Stomach (tissue), 9 donors: ENCODE data around the gene CLDN3. TPM values are rescaled to one million over a fixed set of nuclear protein-coding genes. Genes with fewer than 3 reads are reported as not detected.
A peak's percentile ranks its signal among the peaks of the same experiment; 100 is the strongest.

ENCODE experiments used
- DNase-seq, 2 donors: peaks; one replicate each; pipeline versions ENCODE4 v3.0.0 to v3.0.0-alpha.2; 2013 to 2019
- H3K27ac ChIP-seq, 5 donors: fragments of 200-600 bp in 4 of 5; sonication (generic) in 4 of 5; one replicate each; pipeline ENCODE4 v1.5.1; 2013 to 2019; ENCODE audit warnings: mild to moderate bottlenecking in 1 of 5, moderate library complexity in 1 of 5
- H3K27me3 ChIP-seq, 3 donors: fragments of 200-600 bp; sonication (generic); one replicate each; pipeline ENCODE4 v1.5.1; 2017 to 2019; ENCODE audit warnings: mixed run types in 1 of 3
- H3K36me3 ChIP-seq, 4 donors: fragments of 200-600 bp; sonication (generic); 1 replicate in 3 of 4; 2 replicates in 1 of 4; pipeline ENCODE4 v1.5.1; 2016 to 2019
- H3K4me1 ChIP-seq, 4 donors: fragments of 200-600 bp; sonication (generic); one replicate each; pipeline ENCODE4 v1.5.1; 2016 to 2019
- H3K4me3 ChIP-seq, 4 donors: fragments of 200-600 bp; sonication (generic) in 3 of 4; one replicate each; pipeline ENCODE4 v1.5.1; 2016 to 2019; ENCODE audit warnings: mild to moderate bottlenecking in 1 of 4
- H3K9me3 ChIP-seq, 4 donors: fragments of 200-600 bp; sonication (generic); one replicate each; pipeline ENCODE4 v1.5.1; 2016 to 2019
- EP300 ChIP-seq: sonication (generic); formaldehyde crosslinking; IDR thresholded peaks from one replicate; pipeline ENCODE4 v1.6.1; 2017; ENCODE audit warnings: antibody characterized with exemption
- POLR2A ChIP-seq, 4 donors: fragments of 450-650 bp; IDR thresholded peaks; one replicate each; pipeline ENCODE4 v1.6.1; 2016; ENCODE audit warnings: antibody characterized with exemption in 4 of 4, control low read depth in 2 of 4, mild to moderate bottlenecking in 1 of 4, moderate library complexity in 1 of 4
- POLR2AphosphoS5 ChIP-seq, 3 donors: sonication (generic); formaldehyde crosslinking; IDR thresholded peaks; one replicate each; pipeline ENCODE4 v1.6.1; 2016; ENCODE audit warnings: antibody characterized with exemption in 3 of 3
- WGBS, 5 donors: extraction: QIAGEN DNeasy Blood & Tissue Kit in 3 of 5; methylation state at CpG; one replicate each; pipeline versions ENCODE4 v1.1.5 to v1.1.7; 2013 to 2018; 5-methylcytosine and 5-hydroxymethylcytosine counted together
- intact Hi-C: fragments of 100-400 bp; cut with DNase I; formaldehyde crosslinking; loops from one replicate; pipeline ENCODE4 v1.15.1; 2023; ENCODE audit warnings: low total_unique reads
- polyA plus RNA-seq, 3 donors: library from polyadenylated mRNA; stranded (reverse); fragments of 200-250 nt; gene quantifications; one replicate each; pipeline ENCODE4 v1.2.3, GENCODE V29; 2013
- small RNA-seq, 4 donors: library from RNA; depleted of rRNA; stranded (forward); fragments of <200 nt; gene quantifications; one replicate each; pipeline ENCODE3, GENCODE V24; 2016
- total RNA-seq, 5 donors: library from RNA; depleted of rRNA; stranded (reverse); fragments of >200 nt; gene quantifications; one replicate each; pipeline versions ENCODE4 v1.1.0 to v1.2.3, GENCODE V29; 2014 to 2016
- TF ChIP-seq, protein P1 (sequence below), 7 experiments: fragments of 450-650 bp in 4 of 7; fragments of 200-600 bp in 3 of 7; sonication (generic) in 3 of 7; IDR thresholded peaks; one replicate each; pipeline ENCODE4 v1.5.1; 2016 to 2019; ENCODE audit warnings: antibody characterized with exemption in 7 of 7, control low read depth in 2 of 7, mild to moderate bottlenecking in 1 of 7
- donor health status: healthy with polysubstance abuse.
- donor health status: Bipolar disorder and iron deficiency.
- donor health status: healthy.

The CLDN3 gene
- total and polyA plus RNA-seq, 8 donors, result 0.45 to 1,550 (median 1.6) TPM; not detected in 2

DNA sequence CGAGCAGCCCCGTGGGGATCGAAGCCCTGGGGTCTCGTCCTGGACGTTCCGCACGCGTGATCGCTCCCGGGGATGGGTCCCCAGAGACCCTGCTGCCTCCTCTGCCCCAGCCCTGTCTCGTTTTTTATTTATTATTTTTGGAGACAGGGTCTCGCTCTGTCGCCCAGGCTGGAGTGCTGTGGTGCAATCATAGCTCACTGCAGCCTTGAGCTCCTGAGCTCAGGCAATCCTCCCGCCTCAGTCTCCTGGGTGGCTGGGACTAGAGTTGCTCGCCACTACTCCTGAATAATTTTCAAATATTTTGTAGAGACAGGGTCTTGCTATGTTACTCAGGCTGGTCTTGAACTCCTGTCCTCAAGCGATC is 50.3 kb downstream of the CLDN3 start:
- H3K27ac ChIP-seq, result peak overlapping the region in 1 of 5 donors; percentile 61
- no peaks in the 10 kb centered on the region for H3K9me3 ChIP-seq
- no peak for DNase-seq
- intact Hi-C loops, result loop anchor here (5.0 kb wide), 1 partner anchor 112 kb away; no protein-coding TSS in a partner anchor
- peak overlapping the region; percentile 76 to 92 (median 90) for H3K4me3 ChIP-seq
- 9 to 31% (median 13%) methylated on average over 6 to 16 of the region's 16 CpGs for WGBS, 5 donors
- H3K4me1 ChIP-seq, result peaks cover 48 to 71% (median 56%) of the 10 kb centered on the region in 4 donors
- peaks cover 0 to 8% (median 6%) of the 10 kb centered on the region in 3 donors for H3K27me3 ChIP-seq
- no peaks in the 10 kb centered on the region for H3K36me3 ChIP-seq
- TF ChIP-seq POLR2AphosphoS5 (IDR thresholded peaks at IDR 0.05) (no peak), EP300 (no peak), POLR2A (IDR thresholded peaks at IDR 0.05) (no peak)
- TF ChIP-seq, protein P1, sequence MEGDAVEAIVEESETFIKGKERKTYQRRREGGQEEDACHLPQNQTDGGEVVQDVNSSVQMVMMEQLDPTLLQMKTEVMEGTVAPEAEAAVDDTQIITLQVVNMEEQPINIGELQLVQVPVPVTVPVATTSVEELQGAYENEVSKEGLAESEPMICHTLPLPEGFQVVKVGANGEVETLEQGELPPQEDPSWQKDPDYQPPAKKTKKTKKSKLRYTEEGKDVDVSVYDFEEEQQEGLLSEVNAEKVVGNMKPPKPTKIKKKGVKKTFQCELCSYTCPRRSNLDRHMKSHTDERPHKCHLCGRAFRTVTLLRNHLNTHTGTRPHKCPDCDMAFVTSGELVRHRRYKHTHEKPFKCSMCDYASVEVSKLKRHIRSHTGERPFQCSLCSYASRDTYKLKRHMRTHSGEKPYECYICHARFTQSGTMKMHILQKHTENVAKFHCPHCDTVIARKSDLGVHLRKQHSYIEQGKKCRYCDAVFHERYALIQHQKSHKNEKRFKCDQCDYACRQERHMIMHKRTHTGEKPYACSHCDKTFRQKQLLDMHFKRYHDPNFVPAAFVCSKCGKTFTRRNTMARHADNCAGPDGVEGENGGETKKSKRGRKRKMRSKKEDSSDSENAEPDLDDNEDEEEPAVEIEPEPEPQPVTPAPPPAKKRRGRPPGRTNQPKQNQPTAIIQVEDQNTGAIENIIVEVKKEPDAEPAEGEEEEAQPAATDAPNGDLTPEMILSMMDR (IDR thresholded peaks at IDR 0.05), result no peak

Small RNA genes lying within 50 kb of the gene (small RNA-seq; reads per million reads assigned to genes)
- 0 reads per million in 4 donors for gene RN7SL265P

Other genes with a start within 250 kb of the CLDN3 start
- gene BAZ1B, start 248.0 kb downstream of the CLDN3 start, total RNA-seq, result 100 to 1,000 TPM in 1 of 5 donors, 10 to 100 TPM in 4; 43.0 to 210 (median 52.2) TPM
- 10 to 100 TPM in 2 of 3 donors, 1 to 10 TPM in 1; 8.9 to 18.9 (median 14.4) TPM for gene BAZ1B, start 248.0 kb downstream of the CLDN3 start, polyA plus RNA-seq
- 100 to 1,000 TPM in 1 of 5 donors, 10 to 100 TPM in 3, 1 to 10 TPM in 1; 9.0 to 105 (median 76.1) TPM for gene BCL7B, start 212.6 kb downstream of the CLDN3 start, total RNA-seq
- 10 to 100 TPM; 39.1 to 75.6 (median 54.7) TPM for gene BCL7B, start 212.6 kb downstream of the CLDN3 start, polyA plus RNA-seq
- gene TBL2, start 191.7 kb downstream of the CLDN3 start, total RNA-seq, result 100 to 1,000 TPM in 1 of 5 donors, 10 to 100 TPM in 3, 1 to 10 TPM in 1; 1.2 to 176 (median 43.0) TPM
- 10 to 100 TPM in 1 of 3 donors, 1 to 10 TPM in 2; 8.9 to 11.8 (median 9.5) TPM for gene TBL2, start 191.7 kb downstream of the CLDN3 start, polyA plus RNA-seq
- gene MLXIPL, start 145.7 kb downstream of the CLDN3 start, total RNA-seq, result 100 to 1,000 TPM in 1 of 5 donors, 10 to 100 TPM in 3, 1 to 10 TPM in 1; 4.4 to 102 (median 16.1) TPM
- gene MLXIPL, start 145.7 kb downstream of the CLDN3 start, polyA plus RNA-seq, result 1 to 10 TPM; 2.4 to 3.1 (median 2.6) TPM
- under 1 TPM in 1 of 5 donors, not detected in 4; 0.55 TPM for gene VPS37D, start 102.4 kb downstream of the CLDN3 start, total RNA-seq
- 1 to 10 TPM; 2.2 to 2.4 (median 2.3) TPM for gene VPS37D, start 102.4 kb downstream of the CLDN3 start, polyA plus RNA-seq
- 10 to 100 TPM in 1 of 5 donors, 1 to 10 TPM in 3, not detected in 1; 1.2 to 11.3 (median 3.2) TPM for gene DNAJC30, start 86.8 kb downstream of the CLDN3 start, total RNA-seq
- 1 to 10 TPM; 5.7 to 8.2 (median 8.0) TPM for gene DNAJC30, start 86.8 kb downstream of the CLDN3 start, polyA plus RNA-seq
- gene BUD23, start 86.7 kb downstream of the CLDN3 start, total RNA-seq, result 10 to 100 TPM; 17.4 to 60.4 (median 34.5) TPM
- gene BUD23, start 86.7 kb downstream of the CLDN3 start, polyA plus RNA-seq, result 10 to 100 TPM; 36.7 to 71.9 (median 55.8) TPM
- 10 to 100 TPM in 2 of 5 donors, 1 to 10 TPM in 2, not detected in 1; 3.9 to 57.2 (median 11.6) TPM for gene STX1A, start 50.6 kb downstream of the CLDN3 start, total RNA-seq
- 1 to 10 TPM; 1.1 to 8.1 (median 4.2) TPM for gene STX1A, start 50.6 kb downstream of the CLDN3 start, polyA plus RNA-seq
- gene ABHD11, start 31.5 kb downstream of the CLDN3 start, total RNA-seq, result 100 to 1,000 TPM in 1 of 5 donors, 10 to 100 TPM in 4; 11.6 to 112 (median 13.8) TPM
- 10 to 100 TPM; 19.5 to 27.2 (median 22.9) TPM for gene ABHD11, start 31.5 kb downstream of the CLDN3 start, polyA plus RNA-seq
- 100 to 1,000 TPM in 1 of 5 donors, 10 to 100 TPM in 3, not detected in 1; 15.6 to 523 (median 17.3) TPM for gene CLDN4, start 60.7 kb upstream of the CLDN3 start, total RNA-seq
- gene CLDN4, start 60.7 kb upstream of the CLDN3 start, polyA plus RNA-seq, result 10 to 100 TPM in 2 of 3 donors, 1 to 10 TPM in 1; 2.4 to 51.2 (median 36.1) TPM
- 1 to 10 TPM in 2 of 5 donors, under 1 TPM in 1, not detected in 2; 0.87 to 4.8 (median 3.0) TPM for gene METTL27, start 72.2 kb upstream of the CLDN3 start, total RNA-seq
- under 1 TPM in 1 of 3 donors, not detected in 2; 0.80 TPM for gene METTL27, start 72.2 kb upstream of the CLDN3 start, polyA plus RNA-seq
- gene TMEM270, start 90.9 kb upstream of the CLDN3 start, total RNA-seq, result not detected
- gene TMEM270, start 90.9 kb upstream of the CLDN3 start, polyA plus RNA-seq, result not detected